ENCODE data around the gene EPHB3.

Gene EPHB3

GRCh38 chr3:184564685-184565385, 3.2 kb downstream of the EPHB3 start:
- no peak for ATAC-seq

GRCh38 chr3:184565421-184566211, 4.0 kb downstream of the EPHB3 start:
- ATAC-seq, result no peak

GRCh38 chr3:184566441-184567414, 5.1 kb downstream of the EPHB3 start:
- no peak for ATAC-seq

GRCh38 chr3:184567946-184568559, 6.5 kb downstream of the EPHB3 start:
- ATAC-seq, result no peak

- no peak for ATAC-seq
Observed at GRCh38 chr3:184568560-184568923, 7.0 kb downstream of the EPHB3 start.

- peak; percentile 11 to 19 for ATAC-seq
Observed at GRCh38 chr3:184568924-184569829, 7.6 kb downstream of the EPHB3 start.

- ATAC-seq, result no peak
Observed at GRCh38 chr3:184570035-184570434, 8.4 kb downstream of the EPHB3 start.

GRCh38 chr3:184570489-184570888, 8.9 kb downstream of the EPHB3 start:
- ATAC-seq, result no peak

- no peak for ATAC-seq
Observed at GRCh38 chr3:184571750-184572377, 10.3 kb downstream of the EPHB3 start.

- no peak for ATAC-seq
Observed at GRCh38 chr3:184572633-184573270, 11.2 kb downstream of the EPHB3 start.

- no peak for ATAC-seq
Observed at GRCh38 chr3:184574515-184575417, 13.2 kb downstream of the EPHB3 start.

GRCh38 chr3:184575701-184576100, 14.1 kb downstream of the EPHB3 start:
- no peak for ATAC-seq

- ATAC-seq, result no peak
Observed at GRCh38 chr3:184576457-184577240, 15.1 kb downstream of the EPHB3 start.

GRCh38 chr3:184577546-184577945, 16.0 kb downstream of the EPHB3 start:
- no peak for ATAC-seq

- no peak for ATAC-seq
Observed at GRCh38 chr3:184578218-184578617, 16.6 kb downstream of the EPHB3 start.

- no peak for ATAC-seq
Observed at GRCh38 chr3:184578822-184579221, 17.2 kb downstream of the EPHB3 start.

GRCh38 chr3:184579513-184579912, 17.9 kb downstream of the EPHB3 start:
- no peak for ATAC-seq

GRCh38 chr3:184580376-184580775, 18.8 kb downstream of the EPHB3 start:
- no peak for ATAC-seq
